Trophoblast cell (in vitro differentiated cells and primary cell): Measurements from ENCODE around the gene CPA2.

Experiments
- DNase-seq, 2 donors: peaks; one replicate each; pipeline ENCODE4 v3.0.0-alpha.2; 2016
- H2AFZ ChIP-seq: 2 replicates; pipeline ENCODE4 v1.6.1; 2013; ENCODE audit warnings: low read length, moderate library complexity, mild to moderate bottlenecking; ENCODE audit not compliant: insufficient read depth, poor library complexity
- H2AK5ac ChIP-seq: 2 replicates; pipeline ENCODE4 v1.6.1; 2013; ENCODE audit warnings: mild to moderate bottlenecking, low read length
- H2BK120ac ChIP-seq: 2 replicates; pipeline ENCODE4 v1.6.1; 2013; ENCODE audit warnings: low read length, mild to moderate bottlenecking, moderate library complexity; ENCODE audit not compliant: insufficient read depth, poor library complexity
- H2BK12ac ChIP-seq: 2 replicates; pipeline ENCODE4 v1.6.1; 2013; ENCODE audit warnings: mild to moderate bottlenecking, low read length, moderate library complexity
- H2BK5ac ChIP-seq: 2 replicates; pipeline ENCODE4 v1.6.1; 2013; ENCODE audit warnings: low read length, low read depth, moderate library complexity, mild to moderate bottlenecking; ENCODE audit not compliant: poor library complexity
- H3K14ac ChIP-seq: 2 replicates; pipeline ENCODE4 v1.6.1; 2013; ENCODE audit warnings: mild to moderate bottlenecking, low read length
- H3K18ac ChIP-seq: 2 replicates; pipeline ENCODE4 v1.6.1; 2013; ENCODE audit warnings: mild to moderate bottlenecking, low read length
- H3K23ac ChIP-seq: 2 replicates; pipeline ENCODE4 v1.6.1; 2013; ENCODE audit warnings: low read length
- H3K27ac ChIP-seq: 2 replicates; pipeline ENCODE4 v1.5.1; 2013; ENCODE audit warnings: low read depth, mild to moderate bottlenecking, inconsistent platforms, low read length, moderate library complexity
- H3K27me3 ChIP-seq: 2 replicates; pipeline ENCODE4 v1.6.1; 2013; ENCODE audit warnings: inconsistent platforms, mild to moderate bottlenecking, low read length, moderate library complexity; ENCODE audit not compliant: insufficient read depth
- H3K36me3 ChIP-seq, 2 experiments: 1 replicate in 1 of 2; 2 replicates in 1 of 2; pipeline ENCODE4 v1.6.1; 2013; ENCODE audit warnings: low read length in 2 of 2, mild to moderate bottlenecking in 2 of 2, moderate library complexity in 1 of 2; ENCODE audit not compliant: insufficient read depth in 2 of 2, control insufficient read depth in 1 of 2
- H3K4ac ChIP-seq: 2 replicates; pipeline ENCODE4 v1.6.1; 2013; ENCODE audit warnings: low read depth, mild to moderate bottlenecking, low read length, moderate library complexity
- H3K4me1 ChIP-seq, 2 experiments: 1 replicate in 1 of 2; 2 replicates in 1 of 2; pipeline ENCODE4 v1.6.1; 2013; ENCODE audit warnings: low read length in 2 of 2, mild to moderate bottlenecking in 2 of 2, moderate library complexity in 1 of 2; ENCODE audit not compliant: insufficient read depth in 2 of 2, control insufficient read depth in 1 of 2
- H3K4me2 ChIP-seq: 2 replicates; pipeline ENCODE4 v1.6.1; 2013; ENCODE audit warnings: inconsistent platforms, mild to moderate bottlenecking, low read length, moderate library complexity
- H3K4me3 ChIP-seq: 2 replicates; pipeline ENCODE4 v1.5.1; 2013; ENCODE audit warnings: mild to moderate bottlenecking, low read depth, low read length, inconsistent platforms
- H3K79me1 ChIP-seq: one replicate; pipeline ENCODE4 v1.6.1; 2013; ENCODE audit warnings: low read length
- H3K79me2 ChIP-seq: 2 replicates; pipeline ENCODE4 v1.6.1; 2013; ENCODE audit warnings: low read length, mild to moderate bottlenecking; ENCODE audit not compliant: control insufficient read depth, insufficient read depth, poor library complexity
- H3K9ac ChIP-seq: 2 replicates; pipeline ENCODE4 v1.6.1; 2013; ENCODE audit warnings: mild to moderate bottlenecking, low read length
- H3K9me3 ChIP-seq: 2 replicates; pipeline ENCODE4 v1.6.1; 2013; ENCODE audit warnings: low read depth, mild to moderate bottlenecking, control low read depth, inconsistent platforms, low read length; ENCODE audit not compliant: insufficient read depth
- H4K12ac ChIP-seq: 2 replicates; pipeline ENCODE4 v1.6.1; 2013; ENCODE audit warnings: low read depth, mild to moderate bottlenecking, low read length, moderate library complexity
- H4K8ac ChIP-seq: 2 replicates; pipeline ENCODE4 v1.6.1; 2013; ENCODE audit warnings: low read depth, mild to moderate bottlenecking, low read length, moderate library complexity
- H4K91ac ChIP-seq: one replicate; pipeline ENCODE4 v1.6.1; 2013; ENCODE audit warnings: low read depth, mild to moderate bottlenecking, low read length, moderate library complexity
- WGBS: extraction: QIAGEN DNeasy Blood & Tissue Kit; methylation state at CpG from one replicate; pipeline ENCODE4 v1.1.7; 2013; ENCODE audit warnings: missing lambda C conversion rate; ENCODE audit not compliant: insufficient read length, insufficient coverage; ENCODE audit errors: extremely low coverage; 5-methylcytosine and 5-hydroxymethylcytosine counted together

Gene CPA2

GRCh38 chr7:130303127-130303526 lies 36.5 kb downstream of the CPA2 start:
- no peak overlapping the region for H3K9ac ChIP-seq
- H4K91ac ChIP-seq: no peak overlapping the region
- H3K4ac ChIP-seq: no peak overlapping the region
- no peak overlapping the region for H3K14ac ChIP-seq
- no peaks in the 10 kb centered on the region for H3K36me3 ChIP-seq
- no peak overlapping the region for H3K4me2 ChIP-seq
- no peaks in the 10 kb centered on the region for H3K79me2 ChIP-seq
- no peaks in the 10 kb centered on the region for H3K9me3 ChIP-seq
- H4K12ac ChIP-seq: no peak overlapping the region
- H3K4me1 ChIP-seq: peaks cover 0 to 2% of the 10 kb centered on the region in 2 experiments
- no peak overlapping the region for H3K4me3 ChIP-seq
- no peak overlapping the region for H2AFZ ChIP-seq
- DNase-seq: no peak
- H3K27ac ChIP-seq: no peak overlapping the region
- H2AK5ac ChIP-seq: no peak overlapping the region
- H2BK120ac ChIP-seq: no peak overlapping the region
- H3K27me3 ChIP-seq: no peaks in the 10 kb centered on the region
- no peak overlapping the region for H3K18ac ChIP-seq
- no peaks in the 10 kb centered on the region for H3K79me1 ChIP-seq
- no peak overlapping the region for H4K8ac ChIP-seq
- H3K23ac ChIP-seq: no peak overlapping the region
- no CpG with 5 or more reads among the region's 2 CpGs for WGBS
- H2BK12ac ChIP-seq: no peak overlapping the region
- H2BK5ac ChIP-seq: no peak overlapping the region

DNA sequence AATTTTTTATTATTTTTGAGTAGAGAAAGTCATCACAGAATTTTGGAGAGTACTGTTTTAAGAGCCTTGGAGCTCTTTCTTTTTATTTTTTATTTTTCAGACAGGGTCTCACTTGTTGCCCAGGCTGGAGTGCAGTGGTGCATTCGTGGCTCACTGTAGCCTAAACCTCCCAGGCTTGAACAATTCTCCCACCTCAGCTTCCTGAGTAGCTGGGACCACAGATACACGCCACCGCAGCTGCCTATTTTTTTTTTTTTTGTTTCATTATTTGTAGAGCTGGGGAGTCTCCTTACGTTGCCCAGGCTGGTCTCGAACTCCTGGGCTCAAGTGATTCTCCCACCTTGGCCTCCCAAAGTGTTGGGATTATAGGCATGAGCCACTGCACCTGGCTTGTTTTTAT lies 36.9 kb downstream of the CPA2 start:
- H4K91ac ChIP-seq: no peak overlapping the region
- H4K12ac ChIP-seq: no peak overlapping the region
- H4K8ac ChIP-seq: no peak overlapping the region
- peaks cover 0 to 2% of the 10 kb centered on the region in 2 experiments for H3K4me1 ChIP-seq
- H3K14ac ChIP-seq: no peak overlapping the region
- DNase-seq: no peak
- no peak overlapping the region for H2AFZ ChIP-seq
- H3K79me2 ChIP-seq: no peaks in the 10 kb centered on the region
- no peaks in the 10 kb centered on the region for H3K79me1 ChIP-seq
- H3K9ac ChIP-seq: no peak overlapping the region
- no peak overlapping the region for H2BK5ac ChIP-seq
- H3K4me2 ChIP-seq: no peak overlapping the region
- no peak overlapping the region for H3K18ac ChIP-seq
- WGBS: no CpG with 5 or more reads among the region's 5 CpGs
- no peak overlapping the region for H3K4me3 ChIP-seq
- H2BK12ac ChIP-seq: no peak overlapping the region
- H2BK120ac ChIP-seq: no peak overlapping the region
- no peak overlapping the region for H2AK5ac ChIP-seq
- H3K27me3 ChIP-seq: no peaks in the 10 kb centered on the region
- no peaks in the 10 kb centered on the region for H3K36me3 ChIP-seq
- H3K23ac ChIP-seq: no peak overlapping the region
- no peaks in the 10 kb centered on the region for H3K9me3 ChIP-seq
- no peak overlapping the region for H3K27ac ChIP-seq
- H3K4ac ChIP-seq: no peak overlapping the region

- no peak overlapping the region for H4K12ac ChIP-seq
- H3K27me3 ChIP-seq: no peaks in the 10 kb centered on the region
- H3K79me2 ChIP-seq: no peaks in the 10 kb centered on the region
- H2BK5ac ChIP-seq: no peak overlapping the region
- H3K36me3 ChIP-seq: no peaks in the 10 kb centered on the region
- no peak overlapping the region for H3K4me3 ChIP-seq
- H3K27ac ChIP-seq: no peak overlapping the region
- H3K4ac ChIP-seq: no peak overlapping the region
- H3K23ac ChIP-seq: no peak overlapping the region
- H3K14ac ChIP-seq: no peak overlapping the region
- H3K4me1 ChIP-seq: peaks cover 0 to 2% of the 10 kb centered on the region in 2 experiments
- DNase-seq: no peak
- H2AFZ ChIP-seq: no peak overlapping the region
- no peaks in the 10 kb centered on the region for H3K79me1 ChIP-seq
- no peak overlapping the region for H4K91ac ChIP-seq
- WGBS: no CpG with 5 or more reads among the region's 5 CpGs
- H3K4me2 ChIP-seq: no peak overlapping the region
- no peak overlapping the region for H3K9ac ChIP-seq
- no peaks in the 10 kb centered on the region for H3K9me3 ChIP-seq
- no peak overlapping the region for H2AK5ac ChIP-seq
- no peak overlapping the region for H4K8ac ChIP-seq
- H2BK12ac ChIP-seq: no peak overlapping the region
- H3K18ac ChIP-seq: no peak overlapping the region
- H2BK120ac ChIP-seq: no peak overlapping the region
These were observed 37.3 kb downstream of the CPA2 start for GRCh38 chr7:130303982-130304381.

- H4K12ac ChIP-seq: no peak overlapping the region
- H3K18ac ChIP-seq: no peak overlapping the region
- H2AK5ac ChIP-seq: no peak overlapping the region
- H4K91ac ChIP-seq: no peak overlapping the region
- no peak overlapping the region for H2BK120ac ChIP-seq
- no peak overlapping the region for H3K27ac ChIP-seq
- no peak overlapping the region for H3K14ac ChIP-seq
- no peak overlapping the region for H3K4me2 ChIP-seq
- no peaks in the 10 kb centered on the region for H3K36me3 ChIP-seq
- H2AFZ ChIP-seq: no peak overlapping the region
- H3K79me1 ChIP-seq: no peaks in the 10 kb centered on the region
- no peak overlapping the region for H3K9ac ChIP-seq
- no peaks in the 10 kb centered on the region for H3K9me3 ChIP-seq
- DNase-seq: no peak
- H2BK12ac ChIP-seq: no peak overlapping the region
- no peak overlapping the region for H3K4me3 ChIP-seq
- H4K8ac ChIP-seq: no peak overlapping the region
- H3K79me2 ChIP-seq: no peaks in the 10 kb centered on the region
- no peak overlapping the region for H3K23ac ChIP-seq
- WGBS: no CpG with 5 or more reads among the region's 3 CpGs
- no peak overlapping the region for H2BK5ac ChIP-seq
- H3K4ac ChIP-seq: no peak overlapping the region
- no peaks in the 10 kb centered on the region for H3K4me1 ChIP-seq
- no peaks in the 10 kb centered on the region for H3K27me3 ChIP-seq
These were observed 38.2 kb downstream of the CPA2 start for GRCh38 chr7:130304878-130305277.
